ENCODE data around the gene CARMIL1. TPM values are rescaled to one million over a fixed set of nuclear protein-coding genes. Genes with fewer than 3 reads are reported as not detected.
A peak's percentile ranks its signal among the peaks of the same experiment; 100 is the strongest.

Gene CARMIL1
- 14.3 and 14.6 TPM in 2 replicates for polyA plus RNA-seq (2013)

GRCh38 chr6:25278914-25279747 lies at the start of gene CARMIL1:
CARMIL1 (plus strand) TSS chr6:25279374; CDS start chr6:25279796, 422 bp downstream.
- Histone ChIP-seq H3K4me2 (ENCODE audit: low read length) (peak within 1 kb of the TSS; percentile 94), H3K79me2 (ENCODE audit: control insufficient read depth, insufficient read depth, low read length, poor library complexity) (peaks cover 8% of the 10 kb centered on the region), H3K36me3 (ENCODE audit: control insufficient read depth in 1 of 2, insufficient read depth in 2 of 2, low read length in 2 of 2) (no peaks in the 10 kb centered on the region), H4K8ac (ENCODE audit: low read depth, low read length) (peak within 1 kb of the TSS; percentile 97), H3K4me1 (ENCODE audit: control insufficient read depth in 1 of 2, insufficient read depth in 2 of 2, low read length in 2 of 2) (peaks cover 6 to 16% of the 10 kb centered on the region in 2 experiments), H3K9me3 (ENCODE audit: insufficient read depth, low read depth, low read length) (no peaks in the 10 kb centered on the region), H2BK12ac (ENCODE audit: low read length) (peak within 1 kb of the TSS; percentile 92), H2AFZ (ENCODE audit: insufficient read depth, low read length, poor library complexity) (peak within 1 kb of the TSS; percentile 98), H2AK5ac (ENCODE audit: low read length) (no peak within 1 kb of the TSS), H3K14ac (ENCODE audit: low read length) (peak within 1 kb of the TSS; percentile 94), H3K9ac (ENCODE audit: low read length) (peak within 1 kb of the TSS; percentile 91), H3K23ac (ENCODE audit: low read length) (no peak within 1 kb of the TSS), H4K91ac (ENCODE audit: low read depth, low read length) (peak within 1 kb of the TSS; percentile 98), H3K79me1 (ENCODE audit: low read length) (peaks cover 14% of the 10 kb centered on the region), H3K4me3 (ENCODE audit: low read depth, low read length) (peak within 1 kb of the TSS; percentile 77), H3K4ac (ENCODE audit: low read depth, low read length) (peak within 1 kb of the TSS; percentile 67), H2BK120ac (ENCODE audit: insufficient read depth, low read length, poor library complexity) (peak within 1 kb of the TSS; percentile 97), H3K27ac (ENCODE audit: low read depth, low read length) (peak within 1 kb of the TSS; percentile 88), H3K18ac (ENCODE audit: low read length) (peak within 1 kb of the TSS; percentile 81), H3K27me3 (ENCODE audit: insufficient read depth, low read length) (no peaks in the 10 kb centered on the region), H4K12ac (ENCODE audit: low read depth, low read length) (peak within 1 kb of the TSS; percentile 76), H2BK5ac (ENCODE audit: low read depth, low read length, poor library complexity) (peak within 1 kb of the TSS; percentile 97)
- no CpG with 5 or more reads among the region's 81 CpGs for WGBS (ENCODE audit: extremely low coverage, insufficient coverage, insufficient read length)
- peak; percentile 90 to 92 for DNase-seq

- no peak for DNase-seq
- no peak overlapping the region for H4K8ac ChIP-seq (ENCODE audit: low read depth, low read length)
- no peak overlapping the region for H4K12ac ChIP-seq (ENCODE audit: low read depth, low read length)
- no peaks in the 10 kb centered on the region for H3K9me3 ChIP-seq (ENCODE audit: insufficient read depth, low read depth, low read length)
- no peak overlapping the region for H2BK5ac ChIP-seq (ENCODE audit: low read depth, low read length, poor library complexity)
- H3K36me3 ChIP-seq (ENCODE audit: control insufficient read depth in 1 of 2, insufficient read depth in 2 of 2, low read length in 2 of 2): no peaks in the 10 kb centered on the region
- H3K9ac ChIP-seq (ENCODE audit: low read length): no peak overlapping the region
- H2AFZ ChIP-seq (ENCODE audit: insufficient read depth, low read length, poor library complexity): no peak overlapping the region
- no peak overlapping the region for H3K4me3 ChIP-seq (ENCODE audit: low read depth, low read length)
- no peak overlapping the region for H3K4ac ChIP-seq (ENCODE audit: low read depth, low read length)
- H3K4me2 ChIP-seq (ENCODE audit: low read length): no peak overlapping the region
- no peaks in the 10 kb centered on the region for H3K79me2 ChIP-seq (ENCODE audit: control insufficient read depth, insufficient read depth, low read length, poor library complexity)
- H3K14ac ChIP-seq (ENCODE audit: low read length): no peak overlapping the region
- no peak overlapping the region for H2AK5ac ChIP-seq (ENCODE audit: low read length)
- H3K27me3 ChIP-seq (ENCODE audit: insufficient read depth, low read length): no peaks in the 10 kb centered on the region
- H3K27ac ChIP-seq (ENCODE audit: low read depth, low read length): no peak overlapping the region
- H2BK120ac ChIP-seq (ENCODE audit: insufficient read depth, low read length, poor library complexity): no peak overlapping the region
- H3K79me1 ChIP-seq (ENCODE audit: low read length): peaks cover 4% of the 10 kb centered on the region
- WGBS (ENCODE audit: extremely low coverage, insufficient coverage, insufficient read length): no CpG with 5 or more reads among the region's 1 CpG
- no peak overlapping the region for H3K18ac ChIP-seq (ENCODE audit: low read length)
- peaks cover 4 to 5% of the 10 kb centered on the region in 2 experiments for H3K4me1 ChIP-seq (ENCODE audit: control insufficient read depth in 1 of 2, insufficient read depth in 2 of 2, low read length in 2 of 2)
- no peak overlapping the region for H2BK12ac ChIP-seq (ENCODE audit: low read length)
- no peak overlapping the region for H3K23ac ChIP-seq (ENCODE audit: low read length)
- no peak overlapping the region for H4K91ac ChIP-seq (ENCODE audit: low read depth, low read length)
Measured at GRCh38 chr6:25229671-25230321, 49.4 kb upstream of the CARMIL1 start.

- no peak overlapping the region for H2AK5ac ChIP-seq (ENCODE audit: low read length)
- H3K4ac ChIP-seq (ENCODE audit: low read depth, low read length): no peak overlapping the region
- H3K79me1 ChIP-seq (ENCODE audit: low read length): peaks cover 4% of the 10 kb centered on the region
- no peaks in the 10 kb centered on the region for H3K36me3 ChIP-seq (ENCODE audit: control insufficient read depth in 1 of 2, insufficient read depth in 2 of 2, low read length in 2 of 2)
- H3K4me3 ChIP-seq (ENCODE audit: low read depth, low read length): no peak overlapping the region
- H4K12ac ChIP-seq (ENCODE audit: low read depth, low read length): no peak overlapping the region
- H3K27me3 ChIP-seq (ENCODE audit: insufficient read depth, low read length): no peaks in the 10 kb centered on the region
- no peak for DNase-seq
- H4K8ac ChIP-seq (ENCODE audit: low read depth, low read length): no peak overlapping the region
- H3K4me1 ChIP-seq (ENCODE audit: control insufficient read depth in 1 of 2, insufficient read depth in 2 of 2, low read length in 2 of 2): peaks cover 4 to 5% of the 10 kb centered on the region in 2 experiments
- no CpG with 5 or more reads among the region's 13 CpGs for WGBS (ENCODE audit: extremely low coverage, insufficient coverage, insufficient read length)
- H4K91ac ChIP-seq (ENCODE audit: low read depth, low read length): no peak overlapping the region
- H2BK12ac ChIP-seq (ENCODE audit: low read length): no peak overlapping the region
- H3K79me2 ChIP-seq (ENCODE audit: control insufficient read depth, insufficient read depth, low read length, poor library complexity): no peaks in the 10 kb centered on the region
- no peak overlapping the region for H3K18ac ChIP-seq (ENCODE audit: low read length)
- H3K9ac ChIP-seq (ENCODE audit: low read length): no peak overlapping the region
- H2AFZ ChIP-seq (ENCODE audit: insufficient read depth, low read length, poor library complexity): no peak overlapping the region
- no peak overlapping the region for H2BK120ac ChIP-seq (ENCODE audit: insufficient read depth, low read length, poor library complexity)
- H2BK5ac ChIP-seq (ENCODE audit: low read depth, low read length, poor library complexity): no peak overlapping the region
- H3K23ac ChIP-seq (ENCODE audit: low read length): no peak overlapping the region
- H3K27ac ChIP-seq (ENCODE audit: low read depth, low read length): no peak overlapping the region
- no peaks in the 10 kb centered on the region for H3K9me3 ChIP-seq (ENCODE audit: insufficient read depth, low read depth, low read length)
- no peak overlapping the region for H3K4me2 ChIP-seq (ENCODE audit: low read length)
- no peak overlapping the region for H3K14ac ChIP-seq (ENCODE audit: low read length)
Measured at GRCh38 chr6:25232479-25232878, 46.7 kb upstream of the CARMIL1 start.

DNA sequence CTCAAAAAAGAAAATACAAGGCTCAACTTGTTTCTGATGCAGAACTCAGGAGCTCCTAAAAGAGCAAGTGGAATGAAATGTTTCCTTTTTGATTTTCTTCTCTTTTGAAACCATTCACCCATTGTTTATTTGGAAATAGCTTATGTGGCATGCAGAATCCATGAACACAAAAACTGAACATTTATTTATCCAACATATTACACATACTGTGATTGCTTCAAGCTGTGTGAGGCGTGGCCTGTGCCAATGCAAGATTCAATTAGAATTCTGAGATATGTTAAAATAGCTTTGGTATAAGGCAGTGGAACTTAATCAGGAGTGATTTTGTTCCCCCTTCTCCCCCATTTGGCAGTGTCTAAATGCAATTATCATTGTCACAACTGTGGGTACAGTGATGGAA lies 45.9 kb upstream of the CARMIL1 start:
- H3K79me2 ChIP-seq (ENCODE audit: control insufficient read depth, insufficient read depth, low read length, poor library complexity): no peaks in the 10 kb centered on the region
- H3K4me1 ChIP-seq (ENCODE audit: control insufficient read depth in 1 of 2, insufficient read depth in 2 of 2, low read length in 2 of 2): peaks cover 4 to 5% of the 10 kb centered on the region in 2 experiments
- H3K14ac ChIP-seq (ENCODE audit: low read length): no peak overlapping the region
- H3K18ac ChIP-seq (ENCODE audit: low read length): no peak overlapping the region
- no peak for DNase-seq
- H2BK5ac ChIP-seq (ENCODE audit: low read depth, low read length, poor library complexity): no peak overlapping the region
- no peak overlapping the region for H2AK5ac ChIP-seq (ENCODE audit: low read length)
- no peak overlapping the region for H3K23ac ChIP-seq (ENCODE audit: low read length)
- no CpG with 5 or more reads among the region's 1 CpG for WGBS (ENCODE audit: extremely low coverage, insufficient coverage, insufficient read length)
- no peak overlapping the region for H2BK120ac ChIP-seq (ENCODE audit: insufficient read depth, low read length, poor library complexity)
- no peaks in the 10 kb centered on the region for H3K27me3 ChIP-seq (ENCODE audit: insufficient read depth, low read length)
- H3K9ac ChIP-seq (ENCODE audit: low read length): no peak overlapping the region
- no peak overlapping the region for H3K4me3 ChIP-seq (ENCODE audit: low read depth, low read length)
- no peak overlapping the region for H4K12ac ChIP-seq (ENCODE audit: low read depth, low read length)
- no peak overlapping the region for H3K27ac ChIP-seq (ENCODE audit: low read depth, low read length)
- no peak overlapping the region for H3K4me2 ChIP-seq (ENCODE audit: low read length)
- H3K36me3 ChIP-seq (ENCODE audit: control insufficient read depth in 1 of 2, insufficient read depth in 2 of 2, low read length in 2 of 2): no peaks in the 10 kb centered on the region
- no peak overlapping the region for H2AFZ ChIP-seq (ENCODE audit: insufficient read depth, low read length, poor library complexity)
- no peak overlapping the region for H3K4ac ChIP-seq (ENCODE audit: low read depth, low read length)
- H2BK12ac ChIP-seq (ENCODE audit: low read length): no peak overlapping the region
- peaks cover 4% of the 10 kb centered on the region for H3K79me1 ChIP-seq (ENCODE audit: low read length)
- no peak overlapping the region for H4K91ac ChIP-seq (ENCODE audit: low read depth, low read length)
- no peaks in the 10 kb centered on the region for H3K9me3 ChIP-seq (ENCODE audit: insufficient read depth, low read depth, low read length)
- no peak overlapping the region for H4K8ac ChIP-seq (ENCODE audit: low read depth, low read length)
